Hepatocyte (in vitro differentiated cells): Measurements from ENCODE around the gene ZNF503. TPM values are rescaled to one million over a fixed set of nuclear protein-coding genes. Genes with fewer than 3 reads are reported as not detected.
A peak's percentile ranks its signal among the peaks of the same experiment; 100 is the strongest.

Source experiments
- DNase-seq: peaks from one replicate; pipeline ENCODE4 v3.0.0-alpha.2; 2016; ENCODE audit warnings: low spot score
- H2AFZ ChIP-seq: fragments of 200-600 bp; sonication (generic); 2 replicates; pipeline ENCODE4 v1.6.0; 2016; ENCODE audit warnings: antibody characterized with exemption, mild to moderate bottlenecking
- H3K27ac ChIP-seq: fragments of 200-600 bp; sonication (generic); 2 replicates; pipeline ENCODE4 v1.5.1; 2016; ENCODE audit warnings: mild to moderate bottlenecking
- H3K27me3 ChIP-seq: fragments of 200-600 bp; sonication (generic); 2 replicates; pipeline ENCODE4 v1.6.1; 2016
- H3K36me3 ChIP-seq: fragments of 200-600 bp; sonication (generic); replicated peaks from 2 replicates; pipeline ENCODE4 v1.5.1; 2016; ENCODE audit warnings: low read depth; ENCODE audit not compliant: insufficient read depth
- H3K4me1 ChIP-seq: fragments of 200-600 bp; sonication (generic); 2 replicates; pipeline ENCODE4 v1.5.1; 2016; ENCODE audit warnings: mild to moderate bottlenecking, moderate library complexity; ENCODE audit not compliant: insufficient read depth
- H3K4me2 ChIP-seq: fragments of 200-600 bp; sonication (generic); 2 replicates; pipeline ENCODE4 v1.6.0; 2016
- H3K4me3 ChIP-seq: fragments of 200-600 bp; sonication (generic); 2 replicates; pipeline ENCODE4 v1.5.1; 2016; ENCODE audit warnings: mild to moderate bottlenecking
- H3K79me2 ChIP-seq: fragments of 200-600 bp; sonication (generic); 2 replicates; pipeline ENCODE4 v1.6.0; 2017; ENCODE audit warnings: mild to moderate bottlenecking
- H3K9me2 ChIP-seq: fragments of 200-600 bp; sonication (generic); replicated peaks from 2 replicates; pipeline ENCODE4 v1.6.0; 2017; ENCODE audit warnings: mild to moderate bottlenecking; ENCODE audit not compliant: insufficient read depth
- H3K9me3 ChIP-seq: fragments of 200-600 bp; sonication (generic); 2 replicates; pipeline ENCODE4 v1.5.1; 2016; ENCODE audit warnings: low read depth, mild to moderate bottlenecking
- H4K20me1 ChIP-seq: fragments of 200-600 bp; sonication (generic); 2 replicates; pipeline ENCODE4 v1.6.0; 2016; ENCODE audit warnings: mild to moderate bottlenecking; ENCODE audit not compliant: insufficient read depth, poor library complexity, severe bottlenecking
- CTCF ChIP-seq: fragments of 200-600 bp; sonication (generic); IDR thresholded peaks from 2 replicates; pipeline ENCODE4 v1.5.1; 2016; ENCODE audit warnings: antibody characterized with exemption, mild to moderate bottlenecking; ENCODE audit not compliant: poor library complexity
- EZH2 ChIP-seq: fragments of 200-600 bp; sonication (generic); IDR thresholded peaks from 2 replicates; pipeline ENCODE4 v1.6.1; 2016; ENCODE audit warnings: antibody characterized with exemption, mild to moderate bottlenecking, borderline replicate concordance
- EZH2phosphoT487 ChIP-seq: fragments of 200-600 bp; sonication (generic); IDR thresholded peaks from one replicate; pipeline ENCODE4 v1.6.1; 2018; ENCODE audit warnings: antibody characterized with exemption, mild to moderate bottlenecking, low read depth, moderate library complexity; ENCODE audit not compliant: unreplicated experiment, severe bottlenecking
- WGBS: methylation state at CpG from one replicate; pipeline ENCODE4 v1.1.6; 2016; ENCODE audit warnings: low lambda C conversion rate; ENCODE audit errors: missing lambda C conversion rate; 5-methylcytosine and 5-hydroxymethylcytosine counted together
- polyA plus RNA-seq: library from polyadenylated mRNA; unstranded; fragments of >200 nt; fragmentation: Nextera tagmentation; extraction: Ambion mirVana; gene quantifications from 2 replicates; pipeline ENCODE4 v1.2.1, GENCODE V29; 2016
- total RNA-seq: library from RNA; depleted of rRNA; stranded (reverse); fragments of >200 nt; gene quantifications from 2 replicates; pipeline ENCODE4 v1.2.3, GENCODE V29; 2014

ZNF503 gene
- total and polyA plus RNA-seq, 2 experiments from 2014 or later: 14.1 to 19.6 TPM

- no peaks in the 10 kb centered on the region for H3K36me3 ChIP-seq
- no peaks in the 10 kb centered on the region for H3K27me3 ChIP-seq
- H4K20me1 ChIP-seq: no peaks in the 10 kb centered on the region
- DNase-seq: no peak
- no peak for TF ChIP-seq EZH2
- TF ChIP-seq EZH2phosphoT487: no peak
- TF ChIP-seq CTCF: no peak
- no peak overlapping the region for H3K4me3 ChIP-seq
- 75% methylated on average over 6 of the region's 6 CpGs for WGBS
- no peaks in the 10 kb centered on the region for H3K9me2 ChIP-seq
- H3K9me3 ChIP-seq: no peaks in the 10 kb centered on the region
- no peak overlapping the region for H3K4me2 ChIP-seq
- H2AFZ ChIP-seq: no peak overlapping the region
- no peak overlapping the region for H3K27ac ChIP-seq
- peaks cover 21% of the 10 kb centered on the region for H3K4me1 ChIP-seq
- no peaks in the 10 kb centered on the region for H3K79me2 ChIP-seq
Observed at GRCh38 chr10:75356484-75356883, 45.1 kb downstream of the ZNF503 start.

- H3K4me1 ChIP-seq: peaks cover 21% of the 10 kb centered on the region
- no peak overlapping the region for H3K27ac ChIP-seq
- no peaks in the 10 kb centered on the region for H3K27me3 ChIP-seq
- H3K4me3 ChIP-seq: no peak overlapping the region
- H3K4me2 ChIP-seq: no peak overlapping the region
- no peak for DNase-seq
- no peaks in the 10 kb centered on the region for H3K9me3 ChIP-seq
- no peaks in the 10 kb centered on the region for H4K20me1 ChIP-seq
- no peaks in the 10 kb centered on the region for H3K36me3 ChIP-seq
- H3K9me2 ChIP-seq: no peaks in the 10 kb centered on the region
- H2AFZ ChIP-seq: no peak overlapping the region
- H3K79me2 ChIP-seq: no peaks in the 10 kb centered on the region
- WGBS: 96% methylated on average over 1 of the region's 1 CpG
- no peak for TF ChIP-seq CTCF
- no peak for TF ChIP-seq EZH2
- no peak for TF ChIP-seq EZH2phosphoT487
Observed at GRCh38 chr10:75355706-75356105, 45.9 kb downstream of the ZNF503 start.

GRCh38 chr10:75353183-75353582, 48.4 kb downstream of the ZNF503 start:
- no peaks in the 10 kb centered on the region for H3K9me2 ChIP-seq
- H4K20me1 ChIP-seq: no peaks in the 10 kb centered on the region
- H3K27me3 ChIP-seq: no peaks in the 10 kb centered on the region
- no peak for TF ChIP-seq EZH2phosphoT487
- TF ChIP-seq CTCF: no peak
- TF ChIP-seq EZH2: no peak
- WGBS: 62% methylated on average over 6 of the region's 7 CpGs
- H3K79me2 ChIP-seq: no peaks in the 10 kb centered on the region
- H3K4me1 ChIP-seq: peaks cover 7% of the 10 kb centered on the region
- H3K27ac ChIP-seq: peak overlapping the region; percentile 35
- no peaks in the 10 kb centered on the region for H3K9me3 ChIP-seq
- DNase-seq: no peak
- no peak overlapping the region for H3K4me3 ChIP-seq
- H3K4me2 ChIP-seq: no peak overlapping the region
- no peak overlapping the region for H2AFZ ChIP-seq
- no peaks in the 10 kb centered on the region for H3K36me3 ChIP-seq

GRCh38 chr10:75352650-75353049, 48.9 kb downstream of the ZNF503 start:
- H3K27ac ChIP-seq: peak overlapping the region; percentile 35
- DNase-seq: peak; percentile 37

More at GRCh38 chr10:75352650-75353049, 48.9 kb downstream of the ZNF503 start:
- 74% methylated on average over 5 of the region's 5 CpGs for WGBS
- H3K79me2 ChIP-seq: no peaks in the 10 kb centered on the region
- no peaks in the 10 kb centered on the region for H3K27me3 ChIP-seq
- no peaks in the 10 kb centered on the region for H3K9me2 ChIP-seq
- H3K4me3 ChIP-seq: no peak overlapping the region
- no peaks in the 10 kb centered on the region for H3K9me3 ChIP-seq
- H3K4me2 ChIP-seq: no peak overlapping the region
- no peaks in the 10 kb centered on the region for H3K36me3 ChIP-seq
- H4K20me1 ChIP-seq: no peaks in the 10 kb centered on the region
- TF ChIP-seq EZH2phosphoT487 (no peak), CTCF (no peak), EZH2 (no peak)
- no peak overlapping the region for H2AFZ ChIP-seq
- H3K4me1 ChIP-seq: peaks cover 6% of the 10 kb centered on the region
